ENCODE data around the gene MPPED1. TPM values are rescaled to one million over a fixed set of nuclear protein-coding genes. Genes with fewer than 3 reads are reported as not detected.

The MPPED1 gene
- total and polyA plus RNA-seq, 4 donors, result 14.3 to 23.3 (median 16.0) TPM

- no peaks in the 10 kb centered on the region for H3K27me3 ChIP-seq (ENCODE audit: control insufficient read depth, insufficient read depth, low read length)
- peaks cover 15% of the 10 kb centered on the region for H3K4me1 ChIP-seq (ENCODE audit: control insufficient read depth, insufficient read depth, low read length)
- no peak overlapping the region for H3K4me3 ChIP-seq (ENCODE audit: low read depth, low read length)
- 78% methylated on average over 16 of the region's 16 CpGs for WGBS (ENCODE audit: insufficient coverage)
- H3K36me3 ChIP-seq (ENCODE audit: control insufficient read depth, insufficient read depth, low read length), result peaks cover 10% of the 10 kb centered on the region
- H3K9me3 ChIP-seq (ENCODE audit: control insufficient read depth, insufficient read depth, low read length), result no peaks in the 10 kb centered on the region
- no peak overlapping the region for H3K27ac ChIP-seq (ENCODE audit: low read depth, low read length)
- DNase-seq (ENCODE audit: low read depth in 4 of 6, low spot score in 6 of 6), result no peak
Measured at GRCh38 chr22:43442386-43443151, 30.8 kb downstream of the MPPED1 start.

DNA sequence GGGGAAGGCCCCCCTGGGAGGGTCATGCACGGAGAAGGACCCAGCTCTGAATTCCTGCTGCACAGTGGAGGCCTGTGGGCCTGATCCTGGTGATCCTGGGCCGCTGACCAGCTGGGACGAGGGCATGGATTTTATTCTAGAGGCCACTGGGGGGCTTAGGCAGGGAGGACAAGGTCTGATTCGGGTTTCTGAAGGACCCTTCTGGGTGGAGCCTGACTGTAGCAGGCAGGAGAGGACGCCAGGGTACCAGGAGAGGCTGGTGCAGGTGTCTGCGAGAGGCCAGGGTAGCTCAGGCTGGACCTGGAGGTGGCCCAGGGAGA lies 31.3 kb downstream of the MPPED1 start:
- H3K27ac ChIP-seq (ENCODE audit: low read depth, low read length), result no peak overlapping the region
- H3K9me3 ChIP-seq (ENCODE audit: control insufficient read depth, insufficient read depth, low read length), result no peaks in the 10 kb centered on the region
- no peak for DNase-seq (ENCODE audit: low read depth in 4 of 6, low spot score in 6 of 6)
- H3K4me3 ChIP-seq (ENCODE audit: low read depth, low read length), result no peak overlapping the region
- peaks cover 10% of the 10 kb centered on the region for H3K36me3 ChIP-seq (ENCODE audit: control insufficient read depth, insufficient read depth, low read length)
- no peaks in the 10 kb centered on the region for H3K27me3 ChIP-seq (ENCODE audit: control insufficient read depth, insufficient read depth, low read length)
- peaks cover 15% of the 10 kb centered on the region for H3K4me1 ChIP-seq (ENCODE audit: control insufficient read depth, insufficient read depth, low read length)
- 78% methylated on average over 6 of the region's 6 CpGs for WGBS (ENCODE audit: insufficient coverage)

- Histone ChIP-seq H3K4me1 (ENCODE audit: control insufficient read depth, insufficient read depth, low read length) (peaks cover 14% of the 10 kb centered on the region), H3K27ac (ENCODE audit: low read depth, low read length) (no peak overlapping the region), H3K27me3 (ENCODE audit: control insufficient read depth, insufficient read depth, low read length) (no peaks in the 10 kb centered on the region), H3K36me3 (ENCODE audit: control insufficient read depth, insufficient read depth, low read length) (no peaks in the 10 kb centered on the region), H3K4me3 (ENCODE audit: low read depth, low read length) (no peak overlapping the region), H3K9me3 (ENCODE audit: control insufficient read depth, insufficient read depth, low read length) (no peaks in the 10 kb centered on the region)
- 88% methylated on average over 10 of the region's 10 CpGs for WGBS (ENCODE audit: insufficient coverage)
- peak in 1 of 6 donors; percentile 38 for DNase-seq (ENCODE audit: low read depth in 4 of 6, low spot score in 6 of 6)
Measured at GRCh38 chr22:43446037-43446803, 34.4 kb downstream of the MPPED1 start.

- Histone ChIP-seq H3K9me3 (ENCODE audit: control insufficient read depth, insufficient read depth, low read length) (no peaks in the 10 kb centered on the region), H3K27me3 (ENCODE audit: control insufficient read depth, insufficient read depth, low read length) (no peaks in the 10 kb centered on the region), H3K4me3 (ENCODE audit: low read depth, low read length) (no peak overlapping the region), H3K27ac (ENCODE audit: low read depth, low read length) (no peak overlapping the region), H3K36me3 (ENCODE audit: control insufficient read depth, insufficient read depth, low read length) (no peaks in the 10 kb centered on the region), H3K4me1 (ENCODE audit: control insufficient read depth, insufficient read depth, low read length) (peaks cover 12% of the 10 kb centered on the region)
- 41% methylated on average over 3 of the region's 8 CpGs for WGBS (ENCODE audit: insufficient coverage)
- DNase-seq (ENCODE audit: low read depth in 4 of 6, low spot score in 6 of 6), result peak in 2 of 6 donors; percentile 78 to 82
Measured at GRCh38 chr22:43446916-43447315, 35.1 kb downstream of the MPPED1 start.

DNA sequence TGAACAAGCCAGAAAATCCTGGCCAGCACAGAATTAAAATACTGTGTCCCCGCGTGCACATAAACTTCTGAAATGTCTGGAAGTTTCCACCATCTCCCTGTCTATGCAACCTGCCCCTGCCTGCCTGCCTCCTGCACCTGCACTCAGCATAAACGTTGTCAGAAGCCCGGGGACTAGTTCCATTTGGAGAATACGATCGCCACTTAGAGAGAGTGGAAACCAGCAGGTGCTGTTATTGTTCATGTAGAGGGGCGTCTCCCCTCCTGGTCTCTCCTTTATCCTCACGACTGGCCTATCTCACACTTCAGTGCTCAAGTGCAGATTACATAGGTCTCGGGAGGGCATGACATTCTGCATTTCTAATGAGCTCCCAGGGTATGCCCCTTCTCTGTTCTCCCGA lies 35.6 kb downstream of the MPPED1 start:
- no peak overlapping the region for H3K4me3 ChIP-seq (ENCODE audit: low read depth, low read length)
- H3K4me1 ChIP-seq (ENCODE audit: control insufficient read depth, insufficient read depth, low read length), result peaks cover 12% of the 10 kb centered on the region
- peak in 1 of 6 donors; percentile 61 for DNase-seq (ENCODE audit: low read depth in 4 of 6, low spot score in 6 of 6)
- no peaks in the 10 kb centered on the region for H3K36me3 ChIP-seq (ENCODE audit: control insufficient read depth, insufficient read depth, low read length)
- no CpG with 5 or more reads among the region's 10 CpGs for WGBS (ENCODE audit: insufficient coverage)
- no peaks in the 10 kb centered on the region for H3K27me3 ChIP-seq (ENCODE audit: control insufficient read depth, insufficient read depth, low read length)
- H3K27ac ChIP-seq (ENCODE audit: low read depth, low read length), result no peak overlapping the region
- no peaks in the 10 kb centered on the region for H3K9me3 ChIP-seq (ENCODE audit: control insufficient read depth, insufficient read depth, low read length)

- Histone ChIP-seq H3K27ac (ENCODE audit: low read depth, low read length) (no peak overlapping the region), H3K4me3 (ENCODE audit: low read depth, low read length) (no peak overlapping the region), H3K4me1 (ENCODE audit: control insufficient read depth, insufficient read depth, low read length) (peaks cover 12% of the 10 kb centered on the region), H3K36me3 (ENCODE audit: control insufficient read depth, insufficient read depth, low read length) (no peaks in the 10 kb centered on the region), H3K9me3 (ENCODE audit: control insufficient read depth, insufficient read depth, low read length) (no peaks in the 10 kb centered on the region), H3K27me3 (ENCODE audit: control insufficient read depth, insufficient read depth, low read length) (no peaks in the 10 kb centered on the region)
- WGBS (ENCODE audit: insufficient coverage), result 75% methylated on average over 3 of the region's 3 CpGs
- no peak for DNase-seq (ENCODE audit: low read depth in 4 of 6, low spot score in 6 of 6)
Measured at GRCh38 chr22:43448048-43448447, 36.2 kb downstream of the MPPED1 start.

- no peaks in the 10 kb centered on the region for H3K27me3 ChIP-seq (ENCODE audit: control insufficient read depth, insufficient read depth, low read length)
- DNase-seq (ENCODE audit: low read depth in 4 of 6, low spot score in 6 of 6), result no peak
- no peak overlapping the region for H3K27ac ChIP-seq (ENCODE audit: low read depth, low read length)
- H3K4me3 ChIP-seq (ENCODE audit: low read depth, low read length), result no peak overlapping the region
- H3K4me1 ChIP-seq (ENCODE audit: control insufficient read depth, insufficient read depth, low read length), result peaks cover 12% of the 10 kb centered on the region
- 89% methylated on average over 10 of the region's 16 CpGs for WGBS (ENCODE audit: insufficient coverage)
- H3K9me3 ChIP-seq (ENCODE audit: control insufficient read depth, insufficient read depth, low read length), result no peaks in the 10 kb centered on the region
- H3K36me3 ChIP-seq (ENCODE audit: control insufficient read depth, insufficient read depth, low read length), result no peaks in the 10 kb centered on the region
Measured at GRCh38 chr22:43449205-43449830, 37.5 kb downstream of the MPPED1 start.

DNA sequence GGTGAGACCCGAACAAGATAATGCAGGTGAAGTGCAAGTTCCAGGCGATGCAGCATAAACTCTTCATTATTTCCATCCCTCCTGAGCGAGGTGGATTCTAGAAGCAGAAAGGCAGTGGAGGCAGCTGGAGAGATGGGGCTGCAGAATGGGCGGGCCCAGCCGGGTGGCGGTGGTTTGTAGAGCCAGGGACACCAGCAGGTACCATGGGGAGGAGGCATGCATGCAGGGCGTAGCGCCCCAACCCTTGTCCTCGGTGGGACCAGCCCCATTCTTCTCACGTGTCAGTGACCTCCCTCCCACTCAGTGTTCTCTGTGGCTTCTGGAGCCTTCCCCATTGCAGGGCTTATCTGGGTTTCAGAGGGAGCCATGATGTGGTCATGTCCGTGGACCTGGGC lies 38.0 kb downstream of the MPPED1 start:
- Histone ChIP-seq H3K9me3 (ENCODE audit: control insufficient read depth, insufficient read depth, low read length) (no peaks in the 10 kb centered on the region), H3K4me1 (ENCODE audit: control insufficient read depth, insufficient read depth, low read length) (peaks cover 12% of the 10 kb centered on the region), H3K27ac (ENCODE audit: low read depth, low read length) (no peak overlapping the region), H3K4me3 (ENCODE audit: low read depth, low read length) (no peak overlapping the region), H3K27me3 (ENCODE audit: control insufficient read depth, insufficient read depth, low read length) (no peaks in the 10 kb centered on the region), H3K36me3 (ENCODE audit: control insufficient read depth, insufficient read depth, low read length) (no peaks in the 10 kb centered on the region)
- 99% methylated on average over 7 of the region's 11 CpGs for WGBS (ENCODE audit: insufficient coverage)
- DNase-seq (ENCODE audit: low read depth in 4 of 6, low spot score in 6 of 6), result no peak

DNA sequence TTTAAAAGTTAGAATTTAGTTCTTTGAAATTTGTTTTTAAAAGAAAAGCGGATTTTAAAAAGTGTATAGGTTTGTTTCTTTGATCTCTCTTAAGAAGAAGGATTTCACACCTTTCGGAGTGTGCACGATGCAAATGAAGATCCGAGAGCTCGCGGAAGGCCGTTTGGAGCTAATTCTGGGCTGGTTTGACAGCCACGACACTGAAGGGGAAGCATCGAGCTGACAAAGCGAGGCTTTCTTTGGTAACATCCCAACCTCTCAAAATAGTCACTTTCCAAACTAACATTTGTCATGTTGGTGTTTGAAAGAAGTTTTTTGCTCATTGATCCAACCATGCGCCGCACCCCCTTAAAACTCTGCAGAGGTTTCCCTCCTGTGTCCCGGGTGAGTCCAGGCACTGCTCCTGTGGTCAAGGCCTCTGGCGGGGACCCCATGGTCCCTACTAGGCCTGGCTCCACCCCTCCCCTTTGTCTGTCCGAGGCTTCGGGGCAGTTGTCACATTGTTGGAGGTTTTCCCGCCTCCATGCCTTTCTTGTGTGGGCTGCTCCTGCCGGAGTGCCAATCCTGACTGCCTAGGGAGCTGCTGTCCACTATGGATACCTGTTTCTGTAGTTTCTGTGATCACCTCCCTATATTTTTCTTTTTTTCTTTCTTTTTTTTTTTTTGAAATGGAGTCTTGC lies 39.7 kb downstream of the MPPED1 start:
- DNase-seq (ENCODE audit: low read depth in 4 of 6, low spot score in 6 of 6), result peak in 1 of 6 donors; percentile 69
- Histone ChIP-seq H3K9me3 (ENCODE audit: control insufficient read depth, insufficient read depth, low read length) (no peaks in the 10 kb centered on the region), H3K36me3 (ENCODE audit: control insufficient read depth, insufficient read depth, low read length) (no peaks in the 10 kb centered on the region), H3K4me3 (ENCODE audit: low read depth, low read length) (no peak overlapping the region), H3K27ac (ENCODE audit: low read depth, low read length) (no peak overlapping the region), H3K4me1 (ENCODE audit: control insufficient read depth, insufficient read depth, low read length) (peaks cover 9% of the 10 kb centered on the region), H3K27me3 (ENCODE audit: control insufficient read depth, insufficient read depth, low read length) (no peaks in the 10 kb centered on the region)
- WGBS (ENCODE audit: insufficient coverage), result 69% methylated on average over 7 of the region's 18 CpGs

All from spinal cord (tissue), 10 donors.